GM12878 (cell line): ENCODE measurements around the gene TMEM231.
"Not testable (repeated sequence)": the region's sequence is repeated elsewhere in the genome, so short reads cannot be mapped to it uniquely, and the experiment has no call there.

Experiments used
- ATF3 ChIP-seq: IDR thresholded peaks from 2 replicates; pipeline ENCODE4 v1.6.1; 2011; ENCODE audit warnings: low read depth, mild to moderate bottlenecking, low read length, moderate library complexity, borderline replicate concordance; ENCODE audit errors: extremely low read depth
- FOXM1 ChIP-seq: IDR thresholded peaks from 2 replicates; pipeline ENCODE4 v1.6.1; 2012; ENCODE audit warnings: low read depth, mild to moderate bottlenecking, inconsistent platforms, low read length, moderate library complexity
- POLR2AphosphoS5 ChIP-seq: IDR thresholded peaks from 2 replicates; pipeline ENCODE4 v1.6.1; 2011; ENCODE audit warnings: mild to moderate bottlenecking, low read length, inconsistent platforms
- TCF12 ChIP-seq: IDR thresholded peaks from 2 replicates; pipeline ENCODE4 v1.6.1; 2011; ENCODE audit warnings: low read depth, mild to moderate bottlenecking, low read length
- TF ChIP-seq, protein P1 (sequence below): IDR thresholded peaks from 2 replicates; pipeline ENCODE4 v1.6.1; 2012; ENCODE audit warnings: improper control_type of control experiment, low read depth, low read length; ENCODE audit not compliant: insufficient replicate concordance
- TF ChIP-seq, protein P2 (sequence below), 3 experiments: IDR thresholded peaks in 2 of 3; conservative IDR thresholded peaks in 1 of 3; 2 replicates each; pipeline ENCODE4 v1.5.1; 2011; ENCODE audit warnings: low read depth in 3 of 3, low read length in 3 of 3, mild to moderate bottlenecking in 3 of 3, control low read depth in 2 of 3, moderate library complexity in 2 of 3, inconsistent platforms in 1 of 3, mixed read lengths in 1 of 3; ENCODE audit not compliant: control insufficient read depth in 2 of 3, insufficient read depth in 1 of 3; ENCODE audit errors: extremely low read depth in 1 of 3
- TF ChIP-seq, protein P3 (sequence below): IDR thresholded peaks from 2 replicates; pipeline ENCODE4 v1.6.1; 2012; ENCODE audit warnings: mild to moderate bottlenecking, low read depth, low read length

GRCh38 chr16:75501820-75502219 is 54.2 kb downstream of the TMEM231 start:
- not testable (repeated sequence) for TF ChIP-seq ATF3, TCF12, FOXM1, POLR2AphosphoS5
- TF ChIP-seq, protein P1, sequence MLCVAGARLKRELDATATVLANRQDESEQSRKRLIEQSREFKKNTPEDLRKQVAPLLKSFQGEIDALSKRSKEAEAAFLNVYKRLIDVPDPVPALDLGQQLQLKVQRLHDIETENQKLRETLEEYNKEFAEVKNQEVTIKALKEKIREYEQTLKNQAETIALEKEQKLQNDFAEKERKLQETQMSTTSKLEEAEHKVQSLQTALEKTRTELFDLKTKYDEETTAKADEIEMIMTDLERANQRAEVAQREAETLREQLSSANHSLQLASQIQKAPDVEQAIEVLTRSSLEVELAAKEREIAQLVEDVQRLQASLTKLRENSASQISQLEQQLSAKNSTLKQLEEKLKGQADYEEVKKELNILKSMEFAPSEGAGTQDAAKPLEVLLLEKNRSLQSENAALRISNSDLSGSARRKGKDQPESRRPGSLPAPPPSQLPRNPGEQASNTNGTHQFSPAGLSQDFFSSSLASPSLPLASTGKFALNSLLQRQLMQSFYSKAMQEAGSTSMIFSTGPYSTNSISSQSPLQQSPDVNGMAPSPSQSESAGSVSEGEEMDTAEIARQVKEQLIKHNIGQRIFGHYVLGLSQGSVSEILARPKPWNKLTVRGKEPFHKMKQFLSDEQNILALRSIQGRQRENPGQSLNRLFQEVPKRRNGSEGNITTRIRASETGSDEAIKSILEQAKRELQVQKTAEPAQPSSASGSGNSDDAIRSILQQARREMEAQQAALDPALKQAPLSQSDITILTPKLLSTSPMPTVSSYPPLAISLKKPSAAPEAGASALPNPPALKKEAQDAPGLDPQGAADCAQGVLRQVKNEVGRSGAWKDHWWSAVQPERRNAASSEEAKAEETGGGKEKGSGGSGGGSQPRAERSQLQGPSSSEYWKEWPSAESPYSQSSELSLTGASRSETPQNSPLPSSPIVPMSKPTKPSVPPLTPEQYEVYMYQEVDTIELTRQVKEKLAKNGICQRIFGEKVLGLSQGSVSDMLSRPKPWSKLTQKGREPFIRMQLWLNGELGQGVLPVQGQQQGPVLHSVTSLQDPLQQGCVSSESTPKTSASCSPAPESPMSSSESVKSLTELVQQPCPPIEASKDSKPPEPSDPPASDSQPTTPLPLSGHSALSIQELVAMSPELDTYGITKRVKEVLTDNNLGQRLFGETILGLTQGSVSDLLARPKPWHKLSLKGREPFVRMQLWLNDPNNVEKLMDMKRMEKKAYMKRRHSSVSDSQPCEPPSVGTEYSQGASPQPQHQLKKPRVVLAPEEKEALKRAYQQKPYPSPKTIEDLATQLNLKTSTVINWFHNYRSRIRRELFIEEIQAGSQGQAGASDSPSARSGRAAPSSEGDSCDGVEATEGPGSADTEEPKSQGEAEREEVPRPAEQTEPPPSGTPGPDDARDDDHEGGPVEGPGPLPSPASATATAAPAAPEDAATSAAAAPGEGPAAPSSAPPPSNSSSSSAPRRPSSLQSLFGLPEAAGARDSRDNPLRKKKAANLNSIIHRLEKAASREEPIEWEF, result not testable (repeated sequence)
- TF ChIP-seq, protein P2, sequence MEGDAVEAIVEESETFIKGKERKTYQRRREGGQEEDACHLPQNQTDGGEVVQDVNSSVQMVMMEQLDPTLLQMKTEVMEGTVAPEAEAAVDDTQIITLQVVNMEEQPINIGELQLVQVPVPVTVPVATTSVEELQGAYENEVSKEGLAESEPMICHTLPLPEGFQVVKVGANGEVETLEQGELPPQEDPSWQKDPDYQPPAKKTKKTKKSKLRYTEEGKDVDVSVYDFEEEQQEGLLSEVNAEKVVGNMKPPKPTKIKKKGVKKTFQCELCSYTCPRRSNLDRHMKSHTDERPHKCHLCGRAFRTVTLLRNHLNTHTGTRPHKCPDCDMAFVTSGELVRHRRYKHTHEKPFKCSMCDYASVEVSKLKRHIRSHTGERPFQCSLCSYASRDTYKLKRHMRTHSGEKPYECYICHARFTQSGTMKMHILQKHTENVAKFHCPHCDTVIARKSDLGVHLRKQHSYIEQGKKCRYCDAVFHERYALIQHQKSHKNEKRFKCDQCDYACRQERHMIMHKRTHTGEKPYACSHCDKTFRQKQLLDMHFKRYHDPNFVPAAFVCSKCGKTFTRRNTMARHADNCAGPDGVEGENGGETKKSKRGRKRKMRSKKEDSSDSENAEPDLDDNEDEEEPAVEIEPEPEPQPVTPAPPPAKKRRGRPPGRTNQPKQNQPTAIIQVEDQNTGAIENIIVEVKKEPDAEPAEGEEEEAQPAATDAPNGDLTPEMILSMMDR (IDR thresholded peaks at IDR 0.05 in 2 of 3, conservative IDR thresholded peaks at IDR 0.05 in 1 of 3; ENCODE audit: control insufficient read depth in 2 of 3, extremely low read depth in 1 of 3, insufficient read depth in 1 of 3, low read depth in 3 of 3, low read length in 3 of 3), result not testable (repeated sequence)
- TF ChIP-seq, protein P3, sequence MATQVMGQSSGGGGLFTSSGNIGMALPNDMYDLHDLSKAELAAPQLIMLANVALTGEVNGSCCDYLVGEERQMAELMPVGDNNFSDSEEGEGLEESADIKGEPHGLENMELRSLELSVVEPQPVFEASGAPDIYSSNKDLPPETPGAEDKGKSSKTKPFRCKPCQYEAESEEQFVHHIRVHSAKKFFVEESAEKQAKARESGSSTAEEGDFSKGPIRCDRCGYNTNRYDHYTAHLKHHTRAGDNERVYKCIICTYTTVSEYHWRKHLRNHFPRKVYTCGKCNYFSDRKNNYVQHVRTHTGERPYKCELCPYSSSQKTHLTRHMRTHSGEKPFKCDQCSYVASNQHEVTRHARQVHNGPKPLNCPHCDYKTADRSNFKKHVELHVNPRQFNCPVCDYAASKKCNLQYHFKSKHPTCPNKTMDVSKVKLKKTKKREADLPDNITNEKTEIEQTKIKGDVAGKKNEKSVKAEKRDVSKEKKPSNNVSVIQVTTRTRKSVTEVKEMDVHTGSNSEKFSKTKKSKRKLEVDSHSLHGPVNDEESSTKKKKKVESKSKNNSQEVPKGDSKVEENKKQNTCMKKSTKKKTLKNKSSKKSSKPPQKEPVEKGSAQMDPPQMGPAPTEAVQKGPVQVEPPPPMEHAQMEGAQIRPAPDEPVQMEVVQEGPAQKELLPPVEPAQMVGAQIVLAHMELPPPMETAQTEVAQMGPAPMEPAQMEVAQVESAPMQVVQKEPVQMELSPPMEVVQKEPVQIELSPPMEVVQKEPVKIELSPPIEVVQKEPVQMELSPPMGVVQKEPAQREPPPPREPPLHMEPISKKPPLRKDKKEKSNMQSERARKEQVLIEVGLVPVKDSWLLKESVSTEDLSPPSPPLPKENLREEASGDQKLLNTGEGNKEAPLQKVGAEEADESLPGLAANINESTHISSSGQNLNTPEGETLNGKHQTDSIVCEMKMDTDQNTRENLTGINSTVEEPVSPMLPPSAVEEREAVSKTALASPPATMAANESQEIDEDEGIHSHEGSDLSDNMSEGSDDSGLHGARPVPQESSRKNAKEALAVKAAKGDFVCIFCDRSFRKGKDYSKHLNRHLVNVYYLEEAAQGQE, result not testable (repeated sequence)
